Measurements from ENCODE around the gene WASF2.

DNA sequence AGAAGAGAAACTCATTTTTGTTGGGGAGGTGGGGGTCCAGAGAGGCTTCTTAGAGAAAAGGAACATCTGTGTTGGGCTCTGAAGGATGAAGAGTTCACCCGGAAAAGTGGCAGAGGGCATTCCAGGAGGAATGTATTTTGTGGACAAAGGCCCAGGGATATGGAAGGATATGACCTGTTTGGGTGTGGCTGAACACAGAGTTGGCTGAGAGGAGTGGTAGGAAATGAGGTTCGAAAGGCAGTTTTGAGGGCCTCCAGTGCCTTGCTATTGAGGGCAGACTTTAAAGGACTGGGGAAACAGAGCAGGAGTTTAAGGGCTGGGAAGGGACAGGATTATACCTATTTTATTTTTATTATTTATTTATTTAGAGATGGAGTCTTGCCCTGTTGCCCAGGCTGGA lies 27.3 kb upstream of the WASF2 start:
- TF ChIP-seq, protein P1, sequence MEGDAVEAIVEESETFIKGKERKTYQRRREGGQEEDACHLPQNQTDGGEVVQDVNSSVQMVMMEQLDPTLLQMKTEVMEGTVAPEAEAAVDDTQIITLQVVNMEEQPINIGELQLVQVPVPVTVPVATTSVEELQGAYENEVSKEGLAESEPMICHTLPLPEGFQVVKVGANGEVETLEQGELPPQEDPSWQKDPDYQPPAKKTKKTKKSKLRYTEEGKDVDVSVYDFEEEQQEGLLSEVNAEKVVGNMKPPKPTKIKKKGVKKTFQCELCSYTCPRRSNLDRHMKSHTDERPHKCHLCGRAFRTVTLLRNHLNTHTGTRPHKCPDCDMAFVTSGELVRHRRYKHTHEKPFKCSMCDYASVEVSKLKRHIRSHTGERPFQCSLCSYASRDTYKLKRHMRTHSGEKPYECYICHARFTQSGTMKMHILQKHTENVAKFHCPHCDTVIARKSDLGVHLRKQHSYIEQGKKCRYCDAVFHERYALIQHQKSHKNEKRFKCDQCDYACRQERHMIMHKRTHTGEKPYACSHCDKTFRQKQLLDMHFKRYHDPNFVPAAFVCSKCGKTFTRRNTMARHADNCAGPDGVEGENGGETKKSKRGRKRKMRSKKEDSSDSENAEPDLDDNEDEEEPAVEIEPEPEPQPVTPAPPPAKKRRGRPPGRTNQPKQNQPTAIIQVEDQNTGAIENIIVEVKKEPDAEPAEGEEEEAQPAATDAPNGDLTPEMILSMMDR (IDR thresholded peaks at IDR 0.05; ENCODE audit: low read length) = no peak
- TF ChIP-seq EZH2 (IDR thresholded peaks at IDR 0.05; ENCODE audit: borderline replicate concordance, low read length) = no peak

All from OCI-LY1 (cell line).